Measurements from ENCODE around the gene CCT6B. TPM values are rescaled to one million over a fixed set of nuclear protein-coding genes. Genes with fewer than 3 reads are reported as not detected.
A peak's percentile ranks its signal among the peaks of the same experiment; 100 is the strongest.
"Not testable (repeated sequence)": the region's sequence is repeated elsewhere in the genome, so short reads cannot be mapped to it uniquely, and the experiment has no call there.

The CCT6B gene
- polyA plus RNA-seq (ENCODE audit: insufficient read length in 4 of 4) = 1 to 10 TPM; 4.8 to 5.6 (median 5.1) TPM

DNA sequence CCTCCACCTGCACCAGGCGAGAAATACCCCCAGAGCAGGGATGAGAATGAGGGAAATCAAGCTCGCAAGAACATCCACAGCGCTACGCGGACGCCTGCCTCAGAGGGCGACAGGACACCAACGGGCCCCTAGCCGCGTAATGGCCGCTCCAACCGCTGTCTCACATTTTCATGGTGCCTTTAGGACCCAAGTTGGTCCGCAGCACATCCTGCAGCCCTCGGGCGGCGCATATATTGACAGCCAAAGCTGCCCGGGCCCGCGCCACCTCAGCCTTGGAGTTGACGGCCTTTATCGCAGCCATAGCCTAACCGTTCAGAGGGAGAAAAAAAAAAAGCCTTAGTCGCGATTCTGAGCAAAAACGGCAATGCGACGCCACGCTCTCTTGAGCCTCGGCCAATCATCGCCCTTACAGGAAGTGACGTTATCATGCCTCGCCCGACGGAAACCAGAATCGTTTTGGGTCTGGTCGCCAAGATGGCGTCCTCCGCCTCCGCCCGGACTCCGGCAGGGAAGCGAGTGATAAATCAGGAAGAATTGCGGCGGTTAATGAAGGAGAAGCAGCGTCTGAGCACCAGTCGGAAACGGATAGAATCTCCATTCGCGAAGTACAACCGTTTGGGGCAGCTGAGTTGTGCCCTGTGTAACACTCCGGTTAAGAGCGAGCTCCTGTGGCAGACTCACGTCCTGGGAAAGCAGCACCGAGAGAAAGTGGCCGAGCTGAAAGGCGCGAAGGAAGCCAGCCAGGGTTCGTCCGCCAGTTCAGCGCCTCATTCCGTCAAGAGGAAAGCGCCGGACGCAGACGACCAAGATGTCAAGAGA lies at the start of gene CCT6B, which contains the start of gene ZNF830:
TSS of gene CCT6B (minus strand) at position 368 of the 819 bp plus-strand sequence. CDS start at position 301, 67 bp downstream.
TSS of gene ZNF830 (plus strand) at position 448 of the 819 bp plus-strand sequence. CDS start at position 475, 27 bp downstream.
- DNase-seq (ENCODE audit: low read depth in 4 of 4, low spot score in 3 of 4) = peak; percentile 93 to 97 (median 95)

GRCh38 chr17:35010093-35010492 lies 48.8 kb upstream of the CCT6B start:
- DNase-seq (ENCODE audit: low read depth in 4 of 4, low spot score in 3 of 4) = no peak

DNA sequence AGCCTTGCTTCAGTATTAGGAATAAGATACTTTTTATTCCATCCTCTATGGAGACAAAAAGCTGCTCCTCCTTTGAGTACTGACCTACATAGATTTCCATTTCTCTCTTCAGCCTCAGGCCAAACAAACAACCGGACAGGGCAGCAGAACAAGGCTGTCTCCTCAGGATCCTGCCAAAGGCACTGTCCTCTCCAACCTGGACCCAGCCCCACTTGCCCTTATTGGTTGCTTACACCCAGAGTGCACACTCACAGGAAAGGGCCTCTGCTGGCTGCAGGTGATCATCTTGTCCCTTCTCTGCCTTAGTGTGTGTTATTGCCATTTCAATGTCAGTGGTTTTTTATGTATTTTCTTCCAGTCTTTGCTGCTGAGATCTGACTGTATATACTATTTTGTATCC lies 45.7 kb upstream of the CCT6B start:
- DNase-seq (ENCODE audit: low read depth in 4 of 4, low spot score in 3 of 4) = no peak

GRCh38 chr17:35006345-35006744 lies 45.1 kb upstream of the CCT6B start:
- no peak for DNase-seq (ENCODE audit: low read depth in 4 of 4, low spot score in 3 of 4)

GRCh38 chr17:35003778-35004177 lies 42.5 kb upstream of the CCT6B start:
- no peak for DNase-seq (ENCODE audit: low read depth in 4 of 4, low spot score in 3 of 4)

DNA sequence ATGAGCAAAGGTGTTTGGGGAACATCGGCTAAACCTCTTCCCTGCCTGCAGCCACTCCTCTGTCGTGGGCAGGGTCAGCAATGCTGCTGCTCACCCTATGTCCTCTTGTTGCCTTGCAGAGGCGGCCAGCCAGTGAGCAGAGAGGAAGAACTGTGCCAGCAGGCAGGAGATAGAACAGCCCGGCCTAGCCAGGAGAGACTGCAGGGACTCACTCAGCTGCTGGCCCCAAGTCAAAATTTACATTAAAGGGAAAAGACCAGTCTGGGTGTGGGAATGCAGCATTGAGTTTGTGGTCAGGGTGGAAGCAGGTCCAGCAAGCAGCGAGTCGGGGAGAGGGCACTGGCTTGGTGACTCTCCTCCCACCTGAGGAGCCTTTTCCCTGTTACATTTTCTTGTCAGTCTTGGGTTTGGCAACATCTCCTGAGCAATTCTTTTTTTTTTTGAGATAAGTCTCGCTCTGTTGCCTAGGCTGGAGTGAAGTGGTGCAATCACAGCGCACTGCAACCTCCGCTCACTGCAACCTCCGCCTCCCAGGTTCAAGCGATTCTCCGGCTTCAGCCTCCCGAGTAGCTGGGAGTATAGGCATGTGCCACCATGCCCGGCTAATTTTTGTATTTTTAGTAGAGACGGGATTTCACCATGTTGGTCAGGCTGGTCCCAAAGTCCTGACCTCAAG lies 41.8 kb upstream of the CCT6B start:
- no peak for DNase-seq (ENCODE audit: low read depth in 4 of 4, low spot score in 3 of 4)

DNA sequence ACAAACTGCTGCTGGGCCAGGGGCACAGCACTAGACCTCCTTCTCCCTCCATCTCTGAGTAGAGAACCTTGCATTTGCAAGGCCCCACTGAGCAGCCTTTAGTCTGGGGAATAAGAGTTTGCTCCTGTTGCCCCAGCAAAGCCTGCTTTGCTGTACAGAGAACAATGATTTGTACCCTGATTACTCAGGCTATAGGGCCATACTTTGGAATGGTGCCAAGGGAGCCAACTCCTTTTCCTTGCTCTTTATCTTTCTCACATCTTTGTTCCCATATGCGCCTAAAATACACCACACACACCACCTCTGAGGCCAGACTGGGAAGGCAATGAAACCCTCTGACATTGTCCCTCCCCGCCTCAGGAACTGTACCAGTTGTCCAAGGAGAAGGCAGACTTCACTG lies 40.3 kb upstream of the CCT6B start:
- no peak for DNase-seq (ENCODE audit: low read depth in 4 of 4, low spot score in 3 of 4)

DNA sequence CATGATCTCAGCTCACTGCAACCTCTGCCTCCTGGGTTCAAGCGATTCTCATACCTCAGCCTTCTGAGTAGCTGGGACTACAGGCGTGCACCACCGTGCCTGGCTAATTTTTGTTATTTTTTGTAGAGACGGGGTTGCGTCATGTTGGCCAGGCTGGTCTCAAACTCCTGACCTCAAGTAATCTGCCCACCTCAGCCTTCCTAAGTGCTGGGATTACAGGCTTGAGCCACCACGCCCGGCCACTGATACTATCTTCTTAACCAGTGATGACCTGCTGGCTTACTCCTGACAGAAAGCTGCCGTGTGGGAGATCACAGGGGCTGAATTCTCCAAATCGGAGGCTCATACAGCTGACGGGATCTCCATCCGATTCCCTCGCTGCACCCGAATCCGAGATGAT lies 39.7 kb upstream of the CCT6B start:
- not testable (repeated sequence) for DNase-seq (ENCODE audit: low read depth in 4 of 4, low spot score in 3 of 4)

- DNase-seq (ENCODE audit: low read depth in 4 of 4, low spot score in 3 of 4) = no peak
Observed at GRCh38 chr17:34999456-34999855, 38.2 kb upstream of the CCT6B start.

- no peak for DNase-seq (ENCODE audit: low read depth in 4 of 4, low spot score in 3 of 4)
Observed at GRCh38 chr17:34998205-34998604, 36.9 kb upstream of the CCT6B start.

- DNase-seq (ENCODE audit: low read depth in 4 of 4, low spot score in 3 of 4) = peak; percentile 66 to 75 (median 70)
Observed at GRCh38 chr17:34997355-34997862, 36.1 kb upstream of the CCT6B start.

DNA sequence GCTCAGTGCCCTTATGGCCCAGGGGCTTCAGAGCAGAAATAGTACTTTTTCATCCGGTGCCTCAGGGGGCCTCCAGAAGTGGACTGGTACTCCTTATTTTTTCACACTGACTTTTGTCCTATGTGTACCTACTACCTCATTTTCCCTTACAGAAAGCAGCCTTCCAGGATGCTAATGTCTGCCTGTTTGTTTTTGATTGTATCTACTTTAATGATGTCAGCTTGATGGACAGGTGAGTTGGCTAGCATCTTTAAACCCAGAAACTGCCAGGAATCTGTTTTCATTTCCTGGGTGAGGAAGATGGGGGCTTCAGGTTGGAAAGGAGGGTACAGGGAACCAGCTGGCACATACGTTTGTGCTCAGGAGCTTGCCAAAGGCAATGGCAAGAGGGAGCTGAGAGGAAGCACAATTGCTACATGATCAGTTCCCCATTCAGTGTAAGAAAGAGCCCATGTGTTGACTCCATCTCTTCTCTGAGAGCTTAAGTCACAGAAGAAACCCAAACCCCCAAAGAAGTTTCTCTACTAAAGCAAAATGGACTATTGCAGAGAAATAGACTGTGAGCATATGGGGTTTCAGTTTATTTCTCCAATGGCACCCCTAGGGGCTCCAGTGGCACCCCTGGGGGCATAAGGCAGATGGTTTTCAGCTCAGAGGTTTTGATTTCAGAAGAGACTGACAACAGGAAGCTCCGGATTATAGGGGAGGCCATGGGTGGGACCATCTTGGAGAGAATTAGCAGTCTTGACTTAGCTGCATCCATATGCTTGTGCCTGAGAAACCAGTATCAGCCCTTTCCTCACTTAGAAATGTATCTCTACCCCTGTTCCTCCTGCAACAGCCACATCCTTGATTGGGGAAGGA lies 35.4 kb upstream of the CCT6B start:
- no peak for DNase-seq (ENCODE audit: low read depth in 4 of 4, low spot score in 3 of 4)

DNA sequence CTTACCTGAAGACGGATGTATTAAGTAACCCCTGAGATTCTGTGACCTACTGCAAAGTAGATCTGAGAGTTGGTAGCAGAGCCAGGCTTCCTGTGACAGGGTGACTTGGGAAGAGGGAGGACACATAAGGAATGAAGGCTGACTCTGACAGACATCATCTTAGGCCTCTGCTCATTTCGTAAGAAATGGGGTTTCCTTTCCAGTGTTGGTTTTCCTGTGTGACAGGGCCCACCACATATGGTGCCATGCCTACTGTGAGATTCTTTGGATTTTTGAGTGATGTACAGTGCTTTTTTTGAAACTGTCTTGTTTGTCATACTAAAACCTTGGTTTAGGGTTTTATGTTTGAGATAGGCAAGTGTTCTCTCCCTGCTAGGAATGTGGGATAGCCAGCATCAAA lies 31.8 kb upstream of the CCT6B start:
- DNase-seq (ENCODE audit: low read depth in 4 of 4, low spot score in 3 of 4) = no peak

GRCh38 chr17:34991606-34992005 lies 30.3 kb upstream of the CCT6B start:
- no peak for DNase-seq (ENCODE audit: low read depth in 4 of 4, low spot score in 3 of 4)

DNA sequence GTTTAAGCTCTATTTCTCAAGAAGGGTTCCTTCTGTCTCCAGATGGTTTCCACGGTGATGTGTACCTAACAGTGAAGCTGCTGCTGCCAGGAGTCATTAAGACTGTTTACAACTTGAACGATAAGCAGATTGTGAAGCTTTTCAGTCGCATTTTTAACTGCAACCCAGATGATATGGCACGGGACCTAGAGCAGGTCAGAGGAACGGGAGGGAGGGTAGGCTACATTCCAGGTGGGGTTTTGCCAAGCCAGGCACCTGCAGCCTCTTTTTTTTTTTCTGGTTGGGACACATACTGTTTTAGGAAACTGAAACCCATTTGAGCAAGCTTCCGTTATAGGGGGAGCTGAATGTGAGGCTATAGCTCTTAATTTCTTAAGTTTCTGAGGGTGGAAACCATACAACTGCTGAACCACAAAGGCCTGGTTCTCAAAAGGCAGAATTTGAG lies 29.7 kb upstream of the CCT6B start:
- DNase-seq (ENCODE audit: low read depth in 4 of 4, low spot score in 3 of 4) = no peak

- no peak for DNase-seq (ENCODE audit: low read depth in 4 of 4, low spot score in 3 of 4)
Observed at GRCh38 chr17:34989473-34989872, 28.2 kb upstream of the CCT6B start.

DNA sequence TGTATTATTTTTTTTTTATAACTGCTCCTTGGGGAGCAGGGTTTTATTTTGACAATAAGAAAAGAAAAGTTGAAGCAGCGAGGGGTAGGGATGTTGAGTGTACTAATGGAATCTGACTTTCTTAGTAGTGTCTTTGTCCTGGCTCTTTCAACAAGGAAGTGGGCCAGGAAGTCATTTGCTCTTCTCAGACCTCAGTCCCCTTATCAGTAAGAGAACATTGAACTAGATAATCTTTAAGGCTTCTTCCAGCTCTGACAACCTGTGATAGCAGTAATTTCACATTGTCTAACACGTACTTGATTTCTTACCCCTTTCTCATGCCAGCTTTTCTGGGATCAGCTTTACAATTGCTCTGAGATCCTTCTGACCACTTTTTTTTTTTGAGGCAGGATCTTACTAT lies 27.4 kb upstream of the CCT6B start:
- no peak for DNase-seq (ENCODE audit: low read depth in 4 of 4, low spot score in 3 of 4)

GRCh38 chr17:34987232-34987631 lies 26.0 kb upstream of the CCT6B start:
- DNase-seq (ENCODE audit: low read depth in 4 of 4, low spot score in 3 of 4) = no peak

GRCh38 chr17:34981538-34982241 lies 20.4 kb upstream of the CCT6B start:
- no peak for DNase-seq (ENCODE audit: low read depth in 4 of 4, low spot score in 3 of 4)

All from left renal pelvis (tissue), 4 donors.